NT2/D1 (cell line): ENCODE measurements around the gene CHFR.

ENCODE experiments used
- DNase-seq: peaks from one replicate; pipeline ENCODE4 v3.0.0-alpha.2; 2011; ENCODE audit warnings: low read depth, low spot score
- H3K27me3 ChIP-seq: 2 replicates; pipeline ENCODE4 v1.6.0; 2011; ENCODE audit warnings: mild to moderate bottlenecking; ENCODE audit not compliant: insufficient read length, insufficient read depth
- H3K36me3 ChIP-seq: 2 replicates; pipeline ENCODE4 v1.6.1; 2011; ENCODE audit warnings: mild to moderate bottlenecking, low read length, mixed read lengths; ENCODE audit not compliant: insufficient read depth, insufficient read length
- H3K4me1 ChIP-seq: 2 replicates; pipeline ENCODE4 v1.5.1; 2011; ENCODE audit not compliant: insufficient read depth, insufficient read length
- H3K4me3 ChIP-seq: 2 replicates; pipeline ENCODE4 v1.5.1; 2011; ENCODE audit warnings: low read depth; ENCODE audit not compliant: insufficient read length
- H3K9ac ChIP-seq: 2 replicates; pipeline ENCODE4 v1.6.0; 2011; ENCODE audit warnings: low read depth; ENCODE audit not compliant: insufficient read length
- H3K9me3 ChIP-seq: 2 replicates; pipeline ENCODE4 v1.5.1; 2011; ENCODE audit warnings: mild to moderate bottlenecking, low read length; ENCODE audit not compliant: insufficient read depth
- SUZ12 ChIP-seq: IDR thresholded peaks from 2 replicates; pipeline ENCODE4 v1.6.1; 2011; ENCODE audit not compliant: insufficient read length, insufficient read depth; ENCODE audit errors: extremely low read depth
- YY1 ChIP-seq: IDR thresholded peaks from 2 replicates; pipeline ENCODE4 v1.6.1; 2011; ENCODE audit not compliant: insufficient read length, insufficient read depth
- ZNF274 ChIP-seq: IDR thresholded peaks from 2 replicates; pipeline ENCODE4 v1.6.1; 2011; ENCODE audit warnings: mild to moderate bottlenecking, low read depth, low read length

CHFR gene

GRCh38 chr12:132784580-132784979 lies 102.8 kb downstream of the CHFR start:
- Histone ChIP-seq H3K27me3 (no peaks in the 10 kb centered on the region), H3K36me3 (peaks cover 88% of the 10 kb centered on the region), H3K4me1 (peaks cover 2% of the 10 kb centered on the region), H3K9me3 (no peaks in the 10 kb centered on the region), H3K4me3 (no peak overlapping the region), H3K9ac (no peak overlapping the region)
- TF ChIP-seq YY1 (no peak), ZNF274 (no peak), SUZ12 (no peak)
- DNase-seq = no peak

GRCh38 chr12:132783917-132784531 lies 103.4 kb downstream of the CHFR start:
- no peak overlapping the region for H3K9ac ChIP-seq
- no peak for TF ChIP-seq ZNF274
- no peak for TF ChIP-seq SUZ12
- TF ChIP-seq YY1 = no peak
- no peaks in the 10 kb centered on the region for H3K27me3 ChIP-seq
- H3K9me3 ChIP-seq = no peaks in the 10 kb centered on the region
- H3K36me3 ChIP-seq = peaks cover 87% of the 10 kb centered on the region
- DNase-seq = no peak
- peaks cover 2% of the 10 kb centered on the region for H3K4me1 ChIP-seq
- no peak overlapping the region for H3K4me3 ChIP-seq
